HepG2 (cell line): Measurements from ENCODE around the gene IGLL1. TPM values are rescaled to one million over a fixed set of nuclear protein-coding genes. Genes with fewer than 3 reads are reported as not detected.
A peak's percentile ranks its signal among the peaks of the same experiment; 100 is the strongest.

Source experiments
- GATA4 ChIP-seq: sonication (generic); IDR thresholded peaks from 2 replicates; pipeline ENCODE4 v1.6.1; 2016; ENCODE audit warnings: antibody characterized with exemption, low read depth, borderline replicate concordance
- GPN1 ChIP-seq: sonication (generic); formaldehyde crosslinking; IDR thresholded peaks from 2 replicates; pipeline ENCODE4 v1.5.1; 2020; ENCODE audit warnings: missing genetic modification reagents, borderline replicate concordance
- KLF12 ChIP-seq: sonication (generic); formaldehyde crosslinking; IDR thresholded peaks from 2 replicates; pipeline ENCODE4 v1.4.0; 2020; ENCODE audit warnings: missing genetic modification reagents, borderline replicate concordance
- MZF1 ChIP-seq: sonication (generic); formaldehyde crosslinking; IDR thresholded peaks from 2 replicates; pipeline ENCODE4 v1.8.1; 2023; ENCODE audit warnings: mild to moderate bottlenecking, missing genetic modification reagents, borderline replicate concordance
- NCOA5 ChIP-seq: sonication (generic); formaldehyde crosslinking; IDR thresholded peaks from 2 replicates; pipeline ENCODE4 v1.4.0; 2020; ENCODE audit warnings: missing genetic modification reagents
- NFE2 ChIP-seq: sonication (generic); formaldehyde crosslinking; IDR thresholded peaks from 2 replicates; pipeline ENCODE4 v1.4.0; 2020; ENCODE audit warnings: missing genetic modification reagents
- NFKBIZ ChIP-seq: IDR thresholded peaks from 2 replicates; pipeline ENCODE4 v1.6.1; 2018; ENCODE audit warnings: missing genetic modification reagents, missing compliant biosample characterization
- SAFB2 ChIP-seq: sonication (generic); formaldehyde crosslinking; IDR thresholded peaks from 2 replicates; pipeline ENCODE4 v1.5.1; 2020; ENCODE audit warnings: missing genetic modification reagents, low read depth, mild to moderate bottlenecking, borderline replicate concordance
- YEATS2 ChIP-seq: sonication (generic); formaldehyde crosslinking; IDR thresholded peaks from 2 replicates; pipeline ENCODE4 v1.4.0; 2020; ENCODE audit warnings: missing genetic modification reagents, borderline replicate concordance
- ZBTB38 ChIP-seq: sonication (generic); formaldehyde crosslinking; IDR thresholded peaks from 2 replicates; pipeline ENCODE4 v1.5.1; 2020; ENCODE audit warnings: mild to moderate bottlenecking, missing genetic modification reagents
- ZC3H4 ChIP-seq: sonication (generic); formaldehyde crosslinking; IDR thresholded peaks from 2 replicates; pipeline ENCODE4 v1.4.0; 2020; ENCODE audit warnings: missing genetic modification reagents, borderline replicate concordance
- ZFP36L1 ChIP-seq: sonication (generic); formaldehyde crosslinking; IDR thresholded peaks from 2 replicates; pipeline ENCODE4 v1.8.0; 2022; ENCODE audit warnings: mild to moderate bottlenecking, missing genetic modification reagents, moderate library complexity
- ZNF12 ChIP-seq: sonication (generic); formaldehyde crosslinking; IDR thresholded peaks from 2 replicates; pipeline ENCODE4 v1.5.0; 2020; ENCODE audit warnings: missing genetic modification reagents
- ZNF274 ChIP-seq: sonication (generic); formaldehyde crosslinking; IDR thresholded peaks from 2 replicates; pipeline ENCODE4 v1.5.1; 2020; ENCODE audit warnings: mild to moderate bottlenecking, missing genetic modification reagents
- polyA plus RNA-seq, 8 experiments: library from polyadenylated mRNA; depleted of rRNA in 3 of 8; stranded (reverse) in 7 of 8; unstranded in 1 of 8; fragments of >200 nt; fragmentation: Illumina TruSeq in 4 of 8; extraction: Trizol in 4 of 8; gene quantifications; 2 replicates each; pipeline versions ENCODE4 v1.2.1 to v1.2.3, GENCODE V29; 2011 to 2016; ENCODE audit warnings: low read depth in 4 of 8, missing spikeins in 1 of 8, mixed read lengths in 1 of 8; ENCODE audit not compliant: insufficient read depth in 1 of 8
- total RNA-seq, 5 experiments: library from RNA; depleted of rRNA; stranded (reverse); fragments of >200 nt; fragmentation: Illumina TruSeq; extraction: Trizol; gene quantifications; 2 replicates each; pipeline ENCODE4 v1.2.3, GENCODE V29; 2016; ENCODE audit warnings: low read depth in 1 of 5
- TF ChIP-seq, protein P1 (sequence below): sonication (generic); formaldehyde crosslinking; IDR thresholded peaks from 2 replicates; pipeline ENCODE4 v1.4.0; 2020; ENCODE audit warnings: mild to moderate bottlenecking, missing genetic modification reagents
- TF ChIP-seq, protein P2 (sequence below): sonication (generic); formaldehyde crosslinking; IDR thresholded peaks from 2 replicates; pipeline ENCODE4 v1.5.0; 2020; ENCODE audit warnings: mild to moderate bottlenecking, low read depth, missing genetic modification reagents, borderline replicate concordance

Gene IGLL1
- total and polyA plus RNA-seq, 2 of the 13 experiments (the other 11 are each of a cell fraction or from before 2014, with no cell fraction given): not detected

DNA sequence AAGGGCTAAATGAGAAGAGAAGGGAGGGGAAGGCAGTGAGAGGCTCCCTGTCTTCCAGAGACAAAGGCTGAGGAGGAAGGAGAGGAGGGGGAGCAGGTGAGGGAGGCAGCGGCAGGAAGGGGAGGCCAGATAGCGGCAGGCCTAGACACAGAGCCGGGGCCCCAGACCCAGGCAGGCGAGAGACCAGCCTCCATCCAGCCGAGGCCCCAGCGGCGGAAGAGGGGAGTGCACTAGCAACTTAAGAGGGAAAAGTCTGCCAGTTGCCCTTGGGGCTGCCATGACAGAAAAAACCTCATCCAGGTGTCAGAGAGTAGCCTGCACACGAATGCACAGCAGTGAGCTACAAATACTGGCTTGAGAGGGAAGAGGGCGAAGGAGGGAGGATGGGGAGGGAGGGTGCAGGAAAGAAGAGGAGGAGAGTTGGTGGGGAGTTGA lies 46.7 kb downstream of the IGLL1 start (continued):
- TF ChIP-seq NFKBIZ (CRISPR knock-in tag) (no peak), SAFB2 (CRISPR knock-in tag) (no peak), ZFP36L1 (CRISPR knock-in tag) (no peak), ZNF274 (CRISPR knock-in tag) (no peak), NCOA5 (CRISPR knock-in tag) (no peak), KLF12 (CRISPR knock-in tag) (no peak), GPN1 (no peak), ZBTB38 (CRISPR knock-in tag) (peak; percentile 60; the same call in 1 of the 2 replicates), ZNF12 (CRISPR knock-in tag) (no peak), ZC3H4 (CRISPR knock-in tag) (no peak), NFE2 (no peak), YEATS2 (CRISPR knock-in tag) (no peak), MZF1 (CRISPR knock-in tag) (no peak), GATA4 (no peak)
- TF ChIP-seq, protein P1, sequence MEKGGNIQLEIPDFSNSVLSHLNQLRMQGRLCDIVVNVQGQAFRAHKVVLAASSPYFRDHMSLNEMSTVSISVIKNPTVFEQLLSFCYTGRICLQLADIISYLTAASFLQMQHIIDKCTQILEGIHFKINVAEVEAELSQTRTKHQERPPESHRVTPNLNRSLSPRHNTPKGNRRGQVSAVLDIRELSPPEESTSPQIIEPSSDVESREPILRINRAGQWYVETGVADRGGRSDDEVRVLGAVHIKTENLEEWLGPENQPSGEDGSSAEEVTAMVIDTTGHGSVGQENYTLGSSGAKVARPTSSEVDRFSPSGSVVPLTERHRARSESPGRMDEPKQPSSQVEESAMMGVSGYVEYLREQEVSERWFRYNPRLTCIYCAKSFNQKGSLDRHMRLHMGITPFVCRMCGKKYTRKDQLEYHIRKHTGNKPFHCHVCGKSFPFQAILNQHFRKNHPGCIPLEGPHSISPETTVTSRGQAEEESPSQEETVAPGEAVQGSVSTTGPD (CRISPR knock-in tag): no peak
- TF ChIP-seq, protein P2, sequence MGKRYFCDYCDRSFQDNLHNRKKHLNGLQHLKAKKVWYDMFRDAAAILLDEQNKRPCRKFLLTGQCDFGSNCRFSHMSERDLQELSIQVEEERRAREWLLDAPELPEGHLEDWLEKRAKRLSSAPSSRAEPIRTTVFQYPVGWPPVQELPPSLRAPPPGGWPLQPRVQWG (CRISPR knock-in tag): no peak
